ENCODE data around the gene HS3ST5.

The HS3ST5 gene

GRCh38 chr6:114342826-114343781, at the start of gene HS3ST5:
Gene HS3ST5, minus strand, starts transcription at chr6:114343023. Its CDS starts 280,178 bp downstream, at chr6:114062845.
- DNase-seq (ENCODE audit: low read depth in 2 of 2): no peak

DNA sequence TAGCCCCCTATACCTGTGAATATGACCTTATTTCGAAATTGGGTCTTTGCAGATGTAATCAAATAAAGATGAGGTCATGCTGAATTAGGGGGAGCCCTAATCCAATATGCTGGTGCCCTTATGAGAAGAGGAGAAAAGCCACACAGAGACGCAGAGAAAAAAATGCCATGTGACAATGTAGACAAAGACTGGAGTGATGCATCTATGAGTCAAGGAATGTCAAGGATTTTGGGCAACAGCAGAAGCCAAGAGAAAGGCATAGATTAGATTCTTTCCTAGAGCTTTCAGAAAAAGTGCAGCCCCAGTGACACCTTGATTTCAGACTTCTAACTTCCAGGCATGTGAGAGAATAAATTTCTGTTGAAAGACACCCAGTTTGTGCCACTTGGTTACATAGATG, 47.4 kb upstream of the HS3ST5 start:
- no peak for DNase-seq (ENCODE audit: low read depth in 2 of 2)

GRCh38 chr6:114389111-114389510, 46.3 kb upstream of the HS3ST5 start:
- DNase-seq (ENCODE audit: low read depth in 2 of 2): no peak

DNA sequence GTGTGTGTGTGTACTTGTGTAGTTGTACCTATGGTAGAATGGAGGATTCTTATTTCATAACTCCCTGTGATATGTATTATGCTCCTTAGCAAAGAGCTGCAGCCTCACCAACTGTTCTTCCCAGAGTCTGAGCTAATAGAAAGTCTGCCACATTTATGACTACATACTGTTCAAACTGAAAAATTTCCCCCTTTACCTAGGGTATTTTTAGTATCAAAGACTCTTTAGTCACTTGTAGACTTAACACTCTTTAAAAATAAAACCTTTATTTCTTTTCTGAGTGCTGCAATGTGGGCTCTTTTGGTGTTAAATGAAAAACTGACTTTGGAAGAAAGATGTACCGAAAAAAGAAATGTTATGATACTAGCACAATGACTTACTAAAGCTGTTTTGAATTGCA, 39.6 kb upstream of the HS3ST5 start:
- DNase-seq (ENCODE audit: low read depth in 2 of 2): no peak

DNA sequence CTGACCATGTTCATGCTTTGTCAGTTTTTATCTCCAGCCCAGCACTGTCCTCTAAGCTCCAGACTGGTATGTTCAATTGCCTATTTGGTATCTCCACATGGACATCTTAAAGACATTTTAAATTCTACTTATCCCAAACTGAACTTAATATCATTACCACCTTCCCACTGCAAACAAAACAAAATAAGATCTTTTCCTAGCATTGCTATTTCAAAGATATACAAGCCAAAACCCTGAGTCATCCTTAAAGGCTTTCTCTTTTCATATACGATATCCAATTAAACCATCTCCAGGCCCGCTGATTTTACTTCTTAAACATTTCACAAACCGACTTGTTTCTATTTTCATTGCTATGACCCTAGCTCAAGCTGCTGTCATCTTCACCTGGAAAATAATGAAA, 35.1 kb upstream of the HS3ST5 start:
- DNase-seq (ENCODE audit: low read depth in 2 of 2): no peak

DNA sequence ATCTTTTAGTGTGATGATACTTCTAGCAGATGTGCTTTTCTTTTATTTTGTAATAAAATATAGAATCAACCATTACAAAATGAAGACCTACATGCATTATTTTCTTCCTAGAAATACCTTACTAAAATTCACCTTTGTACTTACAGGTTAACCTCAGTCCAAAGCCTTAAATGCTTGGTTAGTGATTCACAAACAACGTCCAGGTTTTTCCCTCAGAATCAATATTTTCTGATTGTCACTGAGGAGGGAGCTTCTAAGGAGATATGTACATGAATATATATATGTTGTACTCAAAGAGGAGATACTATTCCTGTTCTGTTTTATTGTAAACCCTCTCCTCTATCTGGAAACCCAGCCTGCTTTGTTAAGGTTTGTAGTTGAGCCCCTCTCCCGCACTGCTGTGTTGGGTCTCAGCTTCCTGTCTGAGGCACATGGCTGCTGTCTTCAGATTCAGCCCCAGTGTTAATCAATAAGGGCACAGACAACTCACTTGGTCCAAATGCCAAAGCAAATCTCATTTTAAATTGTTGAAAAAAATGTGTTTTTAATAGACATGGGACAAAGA, 33.9 kb upstream of the HS3ST5 start:
- DNase-seq (ENCODE audit: low read depth in 2 of 2): no peak

GRCh38 chr6:114375541-114376192, 32.8 kb upstream of the HS3ST5 start:
- DNase-seq (ENCODE audit: low read depth in 2 of 2): no peak

- no peak for DNase-seq (ENCODE audit: low read depth in 2 of 2)
Measured at GRCh38 chr6:114367315-114367961, 24.6 kb upstream of the HS3ST5 start.

DNA sequence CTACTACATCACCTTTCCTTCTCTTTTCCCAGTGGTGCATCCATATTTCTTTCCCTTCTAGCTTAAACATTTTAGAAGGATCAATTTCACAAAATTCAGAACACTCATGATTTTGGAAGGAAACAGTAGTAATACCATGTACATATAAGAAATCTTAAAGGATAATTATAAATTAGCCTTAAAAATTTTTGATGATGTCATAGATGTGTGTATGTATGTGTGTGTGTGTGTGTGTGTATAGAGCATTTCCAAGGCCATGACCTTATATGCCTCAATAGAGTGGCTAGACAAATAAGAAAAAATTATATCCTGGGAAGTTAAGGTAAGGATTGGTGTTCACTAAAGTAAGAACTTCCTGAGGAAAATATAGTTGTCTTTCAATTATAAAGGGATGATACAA, 24.1 kb upstream of the HS3ST5 start:
- DNase-seq (ENCODE audit: low read depth in 2 of 2): no peak

GRCh38 chr6:114364301-114364700, 21.5 kb upstream of the HS3ST5 start:
- DNase-seq (ENCODE audit: low read depth in 2 of 2): no peak

DNA sequence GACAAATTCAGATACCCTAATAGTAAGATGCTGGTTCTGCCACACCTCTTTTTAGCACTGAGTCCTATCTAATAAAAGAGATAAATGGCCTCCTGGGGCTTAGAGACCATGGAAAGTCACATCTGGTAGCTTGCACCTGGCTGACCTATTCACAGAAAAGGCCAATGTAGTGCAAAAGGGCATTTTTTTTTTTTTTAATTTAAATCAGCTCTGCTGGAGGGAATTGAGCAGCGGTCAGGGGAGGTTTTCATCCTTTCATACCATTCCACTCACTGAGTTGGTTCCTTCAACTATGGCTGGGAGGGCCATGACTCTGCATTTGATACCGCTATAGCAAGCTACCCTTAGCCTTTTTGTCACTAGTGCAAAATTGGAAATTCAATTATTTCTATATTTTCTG, 20.1 kb upstream of the HS3ST5 start:
- no peak for DNase-seq (ENCODE audit: low read depth in 2 of 2)

DNA sequence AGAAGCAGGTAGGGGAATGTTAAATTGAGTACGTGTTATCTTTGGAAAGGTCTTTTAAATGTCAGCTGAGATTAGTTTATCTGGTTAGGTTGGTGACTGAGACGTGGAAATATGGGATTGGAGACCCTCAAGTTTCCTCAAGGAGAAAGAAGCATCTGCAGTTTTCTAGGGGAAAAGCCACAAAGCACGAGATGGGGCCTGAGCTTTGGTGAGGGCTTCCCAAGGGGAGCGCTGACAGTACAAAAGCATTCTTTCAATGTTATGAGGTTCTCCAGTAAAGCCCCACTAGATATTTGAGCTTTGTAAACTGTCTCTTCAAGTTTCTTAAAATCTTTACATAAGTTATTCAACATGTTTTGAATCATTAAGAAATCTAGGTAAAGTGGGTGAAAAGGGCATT, 19.6 kb upstream of the HS3ST5 start:
- DNase-seq (ENCODE audit: low read depth in 2 of 2): no peak

GRCh38 chr6:114361036-114361435, 18.2 kb upstream of the HS3ST5 start:
- DNase-seq (ENCODE audit: low read depth in 2 of 2): no peak

GRCh38 chr6:114355300-114355699, 12.5 kb upstream of the HS3ST5 start:
- no peak for DNase-seq (ENCODE audit: low read depth in 2 of 2)

GRCh38 chr6:114354482-114354881, 11.7 kb upstream of the HS3ST5 start:
- no peak for DNase-seq (ENCODE audit: low read depth in 2 of 2)

DNA sequence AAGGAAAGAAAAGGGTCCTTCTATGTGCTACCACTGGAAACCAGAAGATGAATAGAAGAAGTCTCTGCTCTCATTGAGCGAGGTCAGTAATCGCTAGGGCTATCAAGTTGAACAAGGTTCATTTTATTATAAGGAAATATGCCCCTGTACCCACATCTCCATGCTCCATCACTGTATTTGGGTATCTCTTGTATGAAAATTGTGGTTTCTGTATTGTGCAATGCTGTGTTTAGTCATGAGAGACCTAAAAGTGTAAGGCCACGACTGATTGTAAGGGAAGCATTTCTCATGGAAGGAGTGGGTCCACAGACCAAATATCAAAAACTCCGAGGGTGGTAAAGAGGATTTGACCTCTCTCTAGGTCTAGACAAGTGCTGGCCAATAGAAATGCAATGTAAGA, 3.6 kb upstream of the HS3ST5 start:
- DNase-seq (ENCODE audit: low read depth in 2 of 2): no peak

GRCh38 chr6:114344971-114345275, 2.1 kb upstream of the HS3ST5 start:
- DNase-seq (ENCODE audit: low read depth in 2 of 2): no peak

DNA sequence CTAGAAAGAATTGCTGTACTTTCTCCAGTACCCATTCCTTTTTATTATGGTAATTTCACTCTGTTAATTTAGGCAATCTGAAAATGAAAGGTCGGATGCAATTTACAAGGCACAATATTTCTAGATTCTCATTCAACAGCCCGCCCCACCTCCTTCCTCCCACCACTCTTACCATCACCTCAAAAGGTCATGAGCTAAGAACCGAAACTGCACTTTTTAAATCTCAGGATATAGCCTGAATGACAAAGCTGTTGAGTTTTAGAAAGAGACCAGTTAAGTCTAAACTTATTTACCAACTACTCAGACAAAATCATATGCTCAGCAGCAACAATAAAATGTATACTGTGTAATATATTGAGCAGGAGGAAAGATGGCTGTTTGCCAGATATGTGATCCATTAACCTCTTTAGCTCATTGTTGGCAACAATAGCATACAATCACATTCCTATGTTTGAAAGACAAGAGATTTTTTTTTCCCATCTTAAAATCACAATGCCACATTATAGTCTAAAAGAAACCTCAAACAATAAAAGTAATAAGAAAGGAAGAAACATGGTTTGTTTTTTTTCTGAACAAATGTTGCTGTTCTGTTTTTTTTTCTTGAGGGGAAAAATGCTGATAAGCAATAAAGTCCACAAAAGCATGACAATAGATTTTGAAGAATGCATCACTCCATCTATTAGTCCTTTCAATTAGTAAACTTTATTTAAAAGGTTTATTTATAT, 1.6 kb upstream of the HS3ST5 start:
- DNase-seq (ENCODE audit: low read depth in 2 of 2): no peak

DNA sequence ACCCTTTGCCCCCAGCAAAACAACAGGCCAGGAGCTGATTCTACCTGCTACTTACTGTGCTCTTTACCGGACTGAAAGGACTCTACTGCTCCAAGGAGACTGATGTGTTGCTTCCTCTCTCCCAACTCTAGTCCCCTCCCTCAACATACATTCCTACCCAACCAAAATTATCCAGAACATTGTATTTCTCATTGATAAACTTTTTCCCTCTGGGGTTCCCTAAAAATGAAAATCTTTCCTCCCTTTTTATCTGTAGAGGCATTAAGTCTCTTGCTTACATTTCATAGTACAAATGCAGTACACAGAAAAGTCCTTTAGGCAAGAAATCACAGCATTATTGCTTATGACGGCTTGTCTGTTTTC, 940 bp upstream of the HS3ST5 start:
- no peak for DNase-seq (ENCODE audit: low read depth in 2 of 2)

DNA sequence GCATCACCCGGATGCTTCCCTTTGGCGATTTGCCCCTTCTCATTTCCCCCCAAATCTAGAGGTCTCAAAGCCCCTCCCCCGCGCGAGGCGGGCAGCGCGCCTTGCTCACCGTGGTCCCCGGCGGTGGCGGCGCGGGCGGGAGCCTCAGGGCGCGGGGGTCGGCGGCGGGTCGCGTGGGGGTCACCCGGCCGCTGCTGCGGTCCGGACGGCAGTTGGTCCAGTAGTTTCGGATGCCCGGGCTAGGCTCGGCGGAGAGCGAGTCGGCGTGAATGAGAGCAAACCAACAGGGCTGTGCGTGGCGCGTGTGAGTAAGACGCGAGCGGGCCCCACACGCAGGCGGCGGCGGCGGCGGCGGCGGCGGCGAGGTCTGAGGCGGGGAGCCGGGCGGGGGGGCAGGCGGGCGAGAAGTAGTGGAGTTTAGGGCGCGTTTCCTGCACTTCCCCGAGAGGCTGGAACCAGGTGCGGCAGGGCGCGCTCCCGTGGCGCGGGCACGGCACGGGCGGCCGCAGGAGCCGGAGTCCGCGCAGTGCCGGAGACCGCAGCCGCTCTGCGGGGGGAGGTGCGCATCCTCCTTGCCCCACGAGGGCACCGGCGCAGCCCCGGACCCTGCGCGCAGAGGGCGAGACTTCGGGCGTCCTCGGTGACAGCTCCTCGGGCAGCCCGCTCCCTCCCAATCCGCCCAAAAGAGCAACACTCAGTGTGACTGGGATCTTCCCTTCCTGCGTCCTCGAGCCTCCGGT, 567 bp downstream of the HS3ST5 start:
- no peak for DNase-seq (ENCODE audit: low read depth in 2 of 2)

DNA sequence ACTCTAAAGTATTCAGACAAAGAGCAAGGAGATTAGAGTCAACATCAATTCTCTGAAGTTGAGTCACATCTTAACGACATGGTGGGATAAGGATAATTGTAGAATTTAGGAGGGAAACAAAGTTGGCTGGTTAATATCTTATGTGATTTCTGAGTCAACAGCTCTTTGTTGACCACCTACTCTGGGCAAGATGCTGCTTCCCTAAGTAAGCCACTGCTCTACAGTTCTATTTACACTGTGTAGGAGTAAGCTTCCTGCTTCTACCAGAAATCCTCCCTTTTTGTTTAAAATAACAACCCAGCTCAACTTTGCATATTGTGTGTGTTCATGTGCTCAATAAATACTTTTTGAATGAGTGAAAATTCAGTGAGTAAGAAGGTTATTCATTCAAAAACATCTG, 3.1 kb downstream of the HS3ST5 start:
- no peak for DNase-seq (ENCODE audit: low read depth in 2 of 2)

Measured in fibroblast of skin of left biceps (primary cell).